Forelimb muscle (tissue), 1 donor: ENCODE measurements around the gene MTRF1L. TPM values are rescaled to one million over a fixed set of nuclear protein-coding genes. Genes with fewer than 3 reads are reported as not detected.
"Not testable (repeated sequence)": the region's sequence is repeated elsewhere in the genome, so short reads cannot be mapped to it uniquely, and the experiment has no call there.

Experiments
- DNase-seq: peaks from one replicate; pipeline ENCODE4 v3.0.0-alpha.2; 2013; ENCODE audit warnings: low read depth
- polyA plus RNA-seq: library from polyadenylated mRNA; unstranded; fragments of 120-200 nt; gene quantifications from one replicate; pipeline ENCODE4 v1.2.1, GENCODE V29; 2013; ENCODE audit not compliant: insufficient read length

MTRF1L gene
- polyA plus RNA-seq, 1 donor: 18.9 TPM

DNA sequence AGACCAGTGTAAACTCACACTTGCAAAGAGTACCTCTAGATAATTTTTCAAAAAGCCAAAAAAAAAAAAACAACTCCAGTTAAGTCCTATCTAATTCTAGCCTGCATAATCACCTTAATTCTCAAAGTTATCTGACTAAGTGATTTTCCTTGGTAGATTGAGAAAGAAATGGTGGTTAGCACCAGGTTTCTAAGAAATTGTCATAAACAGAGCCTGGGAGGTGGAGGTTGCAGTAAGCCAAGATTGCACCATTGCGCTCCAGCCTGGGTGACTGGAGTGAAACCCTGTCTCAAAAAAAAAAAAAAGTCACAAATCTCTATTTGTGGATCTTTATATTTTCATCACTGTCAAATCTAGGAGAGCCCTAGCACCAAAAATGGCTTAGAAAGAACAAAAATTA is 28.6 kb downstream of the MTRF1L start:
- no peak for DNase-seq

- no peak for DNase-seq
Observed at GRCh38 chr6:152969688-152970418, 32.7 kb downstream of the MTRF1L start.

DNA sequence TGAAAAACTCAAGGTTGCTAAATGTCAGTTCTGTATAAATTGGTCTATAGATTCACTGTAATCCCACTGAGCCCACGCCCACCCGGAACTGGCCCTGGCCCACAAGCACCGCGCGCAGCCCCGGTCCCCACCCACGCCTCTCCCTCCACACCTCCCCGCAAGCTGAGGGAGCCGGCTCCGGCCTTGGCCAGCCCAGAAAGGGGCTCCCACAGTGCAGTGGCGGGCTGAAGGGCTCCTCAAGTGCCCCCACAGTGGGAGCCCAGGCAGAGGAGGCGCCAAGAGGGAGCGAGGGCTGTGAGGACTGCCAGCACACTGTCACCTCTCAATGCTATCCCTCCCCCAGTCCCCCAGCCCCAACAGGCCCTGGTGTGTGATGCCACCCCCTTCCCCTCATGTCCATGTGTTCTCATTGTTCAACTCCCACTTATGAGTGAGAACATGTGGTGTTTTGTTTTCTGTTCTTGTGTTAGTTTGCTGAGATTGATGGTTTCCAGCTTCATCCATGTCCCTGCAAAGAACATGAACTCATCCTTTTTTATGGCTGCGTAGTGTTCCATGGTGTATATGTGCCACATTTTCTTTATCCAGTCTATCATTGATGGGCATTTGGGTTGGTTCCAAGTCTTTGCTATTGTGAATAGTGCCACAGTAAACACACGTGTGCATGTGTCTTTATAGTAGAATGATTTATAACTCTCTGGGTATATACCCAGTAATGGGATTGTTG is 36.2 kb downstream of the MTRF1L start:
- DNase-seq: not testable (repeated sequence)

GRCh38 chr6:152959333-152959732 is 43.2 kb downstream of the MTRF1L start:
- no peak for DNase-seq

GRCh38 chr6:152957796-152958195 is 44.7 kb downstream of the MTRF1L start:
- no peak for DNase-seq

DNA sequence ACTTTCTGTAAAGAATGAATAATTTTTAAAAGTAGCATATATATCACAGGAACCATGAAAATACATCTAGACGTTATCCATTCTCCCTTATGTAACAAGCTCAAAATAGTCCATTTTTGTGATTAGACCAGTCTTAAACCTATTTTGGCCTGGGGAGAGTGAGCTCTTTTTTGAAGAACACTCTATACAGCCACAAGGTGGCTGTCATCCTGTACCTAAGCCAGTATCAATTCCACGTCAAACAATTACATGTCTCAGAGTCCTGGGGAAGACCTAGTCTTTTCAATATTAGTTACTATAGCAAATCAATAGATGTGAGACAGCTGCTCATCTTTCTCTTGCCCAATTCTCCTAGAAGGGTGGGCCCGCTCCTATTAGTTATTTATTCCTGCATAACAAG is 48.1 kb downstream of the MTRF1L start:
- no peak for DNase-seq

- no peak for DNase-seq
Observed at GRCh38 chr6:152952866-152953509, 49.5 kb downstream of the MTRF1L start.

DNA sequence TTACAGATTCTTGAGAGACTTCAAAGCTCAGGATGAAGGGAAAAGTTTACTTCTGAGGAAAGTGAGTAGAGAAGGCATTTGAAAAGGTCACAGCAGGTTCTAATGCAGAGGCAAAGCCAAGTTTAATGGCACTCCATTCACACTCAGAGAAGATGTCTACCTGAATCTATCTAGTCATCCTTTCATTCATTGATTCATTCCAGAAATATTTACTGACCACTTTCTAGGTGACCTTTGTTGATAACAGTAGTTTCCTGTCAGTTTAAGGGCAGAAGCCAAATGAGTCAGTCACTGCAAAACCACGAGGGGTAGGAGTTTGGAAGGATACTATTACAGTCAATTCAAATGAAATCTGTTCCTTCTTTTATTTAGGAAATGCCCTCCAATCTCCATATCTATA is 50.5 kb downstream of the MTRF1L start:
- DNase-seq: no peak

DNA sequence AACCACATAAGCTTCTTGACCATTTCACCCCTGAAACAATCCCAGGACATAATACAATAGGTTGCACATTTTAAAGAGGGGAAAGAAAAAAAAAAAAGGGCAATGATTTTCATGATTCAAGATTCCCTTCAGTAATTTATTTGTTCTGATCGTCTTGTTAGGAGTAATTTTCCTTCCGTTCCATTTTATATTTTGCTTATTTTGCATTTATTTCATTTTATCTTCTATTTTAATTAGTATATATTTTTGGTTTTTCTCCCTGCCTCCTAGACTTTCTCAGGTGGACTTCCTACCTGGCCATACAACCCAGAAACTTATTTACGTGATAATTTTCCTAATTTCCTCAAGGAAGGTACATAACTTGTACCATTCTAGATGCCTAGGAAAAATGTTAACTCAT is 52.3 kb downstream of the MTRF1L start:
- DNase-seq: no peak

GRCh38 chr6:152948150-152948768 is 54.2 kb downstream of the MTRF1L start:
- no peak for DNase-seq

DNA sequence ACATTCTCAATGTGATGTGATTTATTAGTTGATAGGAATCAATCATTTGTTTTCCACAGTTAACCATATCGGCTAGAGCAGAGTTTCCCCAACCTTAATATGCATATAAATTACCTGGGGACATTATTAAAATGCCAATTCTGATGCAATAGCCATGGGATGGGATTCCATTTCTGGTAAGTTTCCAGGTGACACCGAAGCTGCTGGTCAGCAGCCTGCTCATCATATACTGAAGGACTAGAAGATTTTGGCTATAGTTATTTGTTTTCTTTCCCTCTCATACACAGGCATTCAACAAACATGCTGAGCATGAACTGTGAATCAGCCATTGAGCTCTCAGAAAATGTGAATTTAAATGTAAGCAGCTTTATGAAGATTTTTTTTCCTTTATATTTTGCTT is 55.5 kb downstream of the MTRF1L start:
- DNase-seq: no peak

DNA sequence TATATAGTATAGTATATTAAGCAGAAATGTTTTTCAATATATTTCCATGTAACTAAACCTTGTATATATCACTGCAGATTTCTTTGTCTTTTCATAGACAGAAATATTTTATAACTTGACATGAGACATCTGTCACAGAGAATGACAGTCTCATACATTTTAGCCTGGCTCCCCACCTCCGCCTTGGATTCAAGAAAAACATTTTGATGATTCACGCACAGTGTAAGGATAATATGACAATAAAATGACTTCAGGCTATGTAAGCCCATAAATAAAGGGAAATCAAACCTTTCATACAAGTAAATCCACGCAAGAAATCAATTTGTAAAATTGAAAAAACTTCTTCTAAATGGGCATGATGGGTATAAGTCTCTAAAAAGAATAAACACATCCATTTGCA is 56.0 kb downstream of the MTRF1L start:
- DNase-seq: no peak

- DNase-seq: no peak
Observed at GRCh38 chr6:152943260-152943897, 59.1 kb downstream of the MTRF1L start.

DNA sequence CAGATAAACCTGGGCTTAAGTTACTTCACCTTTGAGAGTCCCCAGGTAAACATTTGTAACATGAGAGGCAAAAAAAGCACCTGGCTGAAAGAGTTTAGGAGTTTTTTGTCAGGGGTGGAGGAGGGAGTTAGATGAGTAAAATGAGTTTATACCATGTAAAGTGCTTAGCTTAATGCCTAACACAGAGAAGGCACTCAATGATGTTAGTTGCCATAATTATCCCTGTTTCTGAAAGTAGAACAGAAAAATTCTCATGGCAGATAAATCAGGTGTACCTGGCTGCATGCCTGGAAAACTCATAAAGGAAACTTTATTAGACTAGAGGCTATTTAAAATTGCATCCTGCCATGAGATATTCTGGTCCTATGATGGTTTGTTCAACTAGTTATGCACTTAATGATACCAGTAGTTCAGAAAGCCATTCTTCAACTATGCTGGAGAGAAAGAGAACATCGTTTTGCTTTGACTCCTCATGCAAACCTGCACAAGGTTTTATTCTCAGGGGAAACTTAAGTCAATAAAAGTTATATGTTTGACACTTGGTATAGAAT is 60.1 kb downstream of the MTRF1L start:
- DNase-seq: no peak

- DNase-seq: no peak
Observed at GRCh38 chr6:152941746-152942145, 60.8 kb downstream of the MTRF1L start.

Other genes starting within 250 kb of the MTRF1L start
- 12.3 TPM for gene FBXO5, start 19.7 kb downstream of the MTRF1L start, polyA plus RNA-seq
- 1.2 TPM for gene RGS17, start 128.6 kb upstream of the MTRF1L start, polyA plus RNA-seq